NCI-H1694 (cell line): ENCODE data around the gene PAX9.
"Not testable (repeated sequence)": the region's sequence is repeated elsewhere in the genome, so short reads cannot be mapped to it uniquely, and the experiment has no call there.

ENCODE experiments used
- DNase-seq: peaks from one replicate; lab custom pipeline; 2025; lab: John Stamatoyannopoulos, UW

The PAX9 gene

DNA sequence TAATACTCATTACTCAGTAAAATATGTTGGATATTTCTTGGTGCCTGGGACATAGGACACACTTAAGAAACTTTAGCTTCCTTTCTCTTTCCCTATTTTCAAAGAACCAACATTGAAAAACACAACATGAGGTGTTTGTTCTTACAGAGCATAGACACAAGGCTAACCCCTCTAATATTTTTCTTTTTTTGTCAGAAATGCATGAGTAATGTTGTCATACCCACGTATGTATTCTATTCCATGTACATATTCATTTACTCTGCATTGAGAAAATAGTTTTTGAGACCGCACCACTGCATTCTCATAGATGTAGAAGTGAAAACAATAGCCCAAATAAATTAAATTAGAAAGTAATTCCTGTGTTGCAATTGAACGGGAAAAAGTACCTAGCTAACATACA, 13.0 kb downstream of the PAX9 start:
- no peak for DNase-seq

DNA sequence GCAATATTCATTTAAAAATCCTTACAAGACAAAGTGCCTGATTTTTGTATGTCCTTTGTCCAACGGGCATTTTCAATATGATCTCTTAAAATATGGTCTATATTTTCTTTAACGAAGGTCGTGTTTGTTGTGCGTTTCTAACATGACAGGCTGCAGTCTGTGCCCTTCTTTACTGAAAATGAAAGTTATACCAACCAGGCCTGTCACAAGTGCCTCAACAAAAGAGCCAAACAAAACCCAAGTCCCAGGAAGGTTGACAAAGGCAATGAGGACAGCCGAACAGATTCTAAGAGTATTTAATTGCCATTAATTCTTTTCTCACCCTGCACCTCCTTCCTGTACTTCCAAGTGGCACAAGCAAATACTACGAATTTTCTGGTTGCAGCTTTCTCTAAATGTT, 13.9 kb downstream of the PAX9 start:
- no peak for DNase-seq

- no peak for DNase-seq
Measured at GRCh38 chr14:36676236-36676635, 14.6 kb downstream of the PAX9 start.

DNA sequence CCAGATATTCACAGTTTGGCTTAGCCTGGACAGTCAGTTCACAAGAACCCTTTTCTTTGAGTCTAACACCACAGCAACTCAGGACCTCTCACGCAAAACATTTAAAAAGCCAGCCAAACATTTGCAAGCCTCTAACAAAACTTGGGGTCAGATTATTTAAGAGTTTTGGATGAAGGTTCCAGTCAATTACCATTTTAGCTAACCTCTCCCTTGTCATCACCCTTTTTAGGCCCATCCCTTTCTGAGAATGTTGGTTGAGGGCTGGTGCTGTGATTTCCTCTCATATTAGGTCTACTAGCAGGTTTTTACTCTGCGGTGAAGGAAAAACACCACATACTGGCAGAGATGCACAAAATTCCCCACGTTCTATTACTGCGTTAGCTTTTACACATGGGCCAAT, 20.7 kb downstream of the PAX9 start:
- no peak for DNase-seq

GRCh38 chr14:36683083-36683724, 21.5 kb downstream of the PAX9 start:
- no peak for DNase-seq

GRCh38 chr14:36684946-36685345, 23.3 kb downstream of the PAX9 start:
- no peak for DNase-seq

- DNase-seq, result no peak
Measured at GRCh38 chr14:36690311-36691040, 28.8 kb downstream of the PAX9 start.

DNA sequence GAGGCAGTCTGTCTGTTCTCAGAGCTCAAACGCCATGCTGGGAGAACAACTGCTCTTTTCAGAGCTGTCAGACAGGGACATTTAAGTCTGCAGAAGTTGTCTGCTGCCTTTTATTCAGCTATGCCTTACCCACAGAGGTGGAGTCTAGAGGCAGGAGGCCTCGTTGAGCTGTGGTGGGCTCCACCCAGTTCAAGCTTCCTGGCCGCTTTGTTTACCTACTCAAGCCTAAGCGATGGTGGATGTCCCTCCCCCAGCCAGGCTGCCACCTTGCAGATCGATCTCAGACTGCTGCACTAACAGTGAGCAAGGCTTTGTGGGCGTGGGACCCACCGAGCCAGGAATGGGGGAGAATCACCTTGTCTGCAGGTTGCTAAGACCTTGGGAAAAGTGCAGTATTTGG, 37.8 kb downstream of the PAX9 start:
- not testable (repeated sequence) for DNase-seq

DNA sequence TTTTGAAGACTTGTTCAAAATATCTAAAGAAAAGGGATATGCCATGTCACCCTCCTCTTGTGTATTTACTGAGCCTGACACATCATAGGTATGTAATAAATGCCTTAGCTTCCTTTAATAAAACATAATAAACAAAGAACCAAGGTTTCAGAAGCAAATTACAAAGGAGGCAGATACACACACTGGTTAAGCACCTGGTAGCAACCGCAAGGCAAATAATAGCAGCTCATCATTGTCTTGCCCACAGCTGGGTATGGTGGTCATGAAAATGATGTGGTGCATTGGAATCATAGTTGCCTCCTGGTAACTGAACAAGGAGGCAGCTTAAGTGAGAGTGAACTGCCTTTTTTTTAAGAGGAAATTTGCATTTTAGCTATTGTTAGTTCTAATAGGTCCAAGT, 39.0 kb downstream of the PAX9 start:
- DNase-seq, result no peak

DNA sequence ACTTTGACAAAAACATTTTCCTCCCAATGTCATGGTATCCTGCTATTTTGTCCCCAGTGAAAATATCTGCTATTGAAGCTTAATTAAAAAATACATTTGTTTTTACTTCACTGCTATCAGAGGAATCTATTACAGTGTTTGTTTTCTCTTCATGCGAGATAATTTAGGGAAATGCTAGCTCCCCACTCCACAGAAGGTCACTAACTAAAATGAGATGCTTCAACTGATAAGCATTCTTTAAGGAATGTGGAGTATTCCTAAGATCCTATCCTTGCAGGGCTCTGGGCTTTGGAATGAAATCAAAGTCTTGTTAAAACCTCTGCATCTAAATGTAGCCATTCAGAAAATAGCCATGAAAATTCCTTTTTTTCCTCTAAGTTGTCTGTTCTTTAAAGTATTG, 39.5 kb downstream of the PAX9 start:
- no peak for DNase-seq

DNA sequence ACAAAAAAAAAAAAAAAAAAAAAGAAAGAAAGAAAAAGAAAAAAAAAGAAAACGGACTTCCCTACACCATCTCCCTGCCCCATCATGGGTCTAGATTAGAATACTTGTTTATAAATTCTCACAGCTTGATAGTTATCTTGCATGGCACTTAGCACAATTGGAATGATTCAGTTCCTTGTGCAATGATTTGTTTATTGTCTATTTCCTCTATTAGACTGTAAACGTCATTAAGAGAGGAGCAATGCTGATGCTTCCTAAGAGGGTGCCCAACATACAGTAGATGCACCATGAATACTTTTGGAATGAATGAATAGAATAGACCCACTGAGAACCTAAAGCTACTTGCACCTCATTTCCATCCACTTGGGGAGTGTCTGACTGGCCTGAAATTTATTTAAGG, 40.8 kb downstream of the PAX9 start:
- DNase-seq, result no peak

DNA sequence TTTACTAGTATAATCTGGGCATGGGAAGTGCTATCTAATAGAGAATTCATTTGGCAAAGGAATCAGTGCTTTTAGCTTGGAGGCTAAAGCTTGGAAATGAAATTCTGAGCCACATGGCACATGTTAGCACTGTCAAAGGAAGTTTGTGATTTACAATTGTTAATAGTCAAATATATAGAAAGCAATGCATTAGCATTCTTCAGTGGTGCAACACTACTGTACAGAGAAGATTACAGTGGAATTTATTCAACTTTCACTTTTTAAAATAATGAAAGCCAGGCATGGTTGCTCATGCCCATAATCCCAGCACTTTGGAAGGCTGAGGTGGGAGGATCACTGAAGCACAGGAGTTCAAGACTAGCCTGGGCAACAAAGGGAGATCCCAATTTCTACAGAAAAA, 45.9 kb downstream of the PAX9 start:
- DNase-seq, result no peak

DNA sequence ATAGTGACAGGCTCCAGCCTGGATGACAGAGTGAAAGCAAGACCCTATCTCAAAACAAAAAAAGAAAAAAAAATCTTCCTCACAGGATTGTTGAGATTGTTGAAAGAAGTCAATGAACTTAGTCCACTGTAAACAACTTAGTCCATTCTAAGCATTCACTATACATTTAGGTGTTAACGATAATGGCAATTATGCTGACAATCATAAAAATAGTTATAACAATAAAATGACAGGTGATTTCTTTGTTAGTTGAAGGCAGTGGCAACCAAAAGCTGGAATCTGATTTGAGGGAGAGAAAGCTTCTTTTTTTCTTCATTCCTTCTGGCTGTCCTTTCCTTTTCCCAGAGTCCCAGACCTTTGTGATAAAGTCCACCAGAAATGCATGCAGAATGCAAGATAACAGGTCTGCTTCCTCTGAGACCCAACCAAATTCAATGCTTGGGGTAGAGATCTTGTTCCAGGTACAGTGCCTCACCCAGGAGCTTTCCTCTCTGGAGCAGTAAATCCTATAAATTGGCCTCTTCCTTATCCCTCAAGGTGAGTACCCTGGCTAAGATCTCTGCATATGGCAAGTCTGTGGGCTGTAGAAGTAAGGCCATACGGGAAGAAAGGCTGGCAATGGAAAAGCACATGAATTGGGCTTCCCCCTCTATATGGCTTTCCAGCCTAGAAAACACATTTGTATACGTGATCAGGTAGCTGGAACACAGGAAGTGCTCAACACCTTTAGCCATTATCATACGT, 52.5 kb downstream of the PAX9 start:
- no peak for DNase-seq

DNA sequence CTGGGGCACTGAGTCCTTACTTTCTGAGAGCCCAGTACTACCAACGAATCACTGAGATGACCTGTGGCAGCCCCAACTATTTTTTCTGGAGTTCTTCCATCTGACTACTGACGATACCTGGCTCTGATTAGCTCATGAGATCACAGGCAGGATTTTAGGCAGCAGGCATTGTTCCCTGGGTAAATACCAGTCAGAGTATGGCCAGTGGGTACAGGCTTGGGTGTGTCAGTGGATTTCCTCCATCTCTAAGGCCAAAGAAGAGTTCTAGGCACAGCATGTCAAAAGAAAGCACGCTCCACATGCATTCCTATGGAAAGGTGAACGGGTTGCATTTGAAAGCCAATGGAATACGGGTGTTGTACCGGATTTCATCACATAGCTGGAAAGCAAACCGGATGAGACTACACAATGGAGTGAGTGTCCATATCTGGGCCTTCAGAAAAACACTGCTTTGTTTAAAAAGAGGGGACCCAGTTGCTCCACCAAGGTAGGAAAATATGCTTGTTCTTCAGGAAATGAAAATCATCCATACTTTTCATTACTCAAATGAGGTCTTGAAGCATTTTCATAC, 55.0 kb downstream of the PAX9 start:
- DNase-seq, result no peak

DNA sequence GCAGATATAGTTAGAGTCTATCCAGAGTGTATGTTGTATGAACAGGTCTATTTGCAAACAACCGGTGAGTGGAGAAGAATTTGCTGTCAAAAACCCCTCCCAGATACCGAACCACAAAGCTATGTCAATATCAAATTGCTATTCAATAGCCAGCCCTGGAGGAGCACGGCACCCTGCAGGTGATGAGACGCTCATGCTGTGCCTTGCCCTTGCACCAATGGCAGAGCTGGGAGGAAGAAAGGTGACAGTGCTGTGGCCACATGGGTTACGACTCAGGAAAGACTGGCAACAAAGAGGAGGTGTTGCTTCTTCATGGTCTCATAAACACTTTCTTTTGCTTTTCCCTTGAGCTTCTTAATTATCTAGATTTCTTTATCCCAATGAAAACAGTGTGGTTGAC, 55.7 kb downstream of the PAX9 start:
- no peak for DNase-seq

DNA sequence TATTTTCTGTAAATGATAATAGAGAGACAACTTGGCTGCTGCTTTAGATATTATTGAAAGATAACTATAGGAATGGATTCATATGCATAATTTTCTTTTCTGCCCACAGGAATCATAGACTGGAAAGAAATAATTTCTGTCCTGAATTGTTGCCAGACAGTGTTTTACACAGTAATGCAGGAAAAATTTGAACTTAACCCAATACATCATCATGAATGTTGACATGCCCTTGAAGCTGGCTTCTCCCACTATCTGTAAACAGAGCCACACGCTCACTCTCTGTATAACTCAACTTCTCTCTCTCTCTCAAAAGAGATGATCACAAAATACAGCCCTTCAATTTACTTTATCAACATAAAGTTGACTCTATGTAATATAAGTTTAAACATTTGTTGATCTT, 56.6 kb downstream of the PAX9 start:
- no peak for DNase-seq

- DNase-seq, result no peak
Measured at GRCh38 chr14:36719823-36720222, 58.2 kb downstream of the PAX9 start.

GRCh38 chr14:36720657-36721056, 59.0 kb downstream of the PAX9 start:
- no peak for DNase-seq

DNA sequence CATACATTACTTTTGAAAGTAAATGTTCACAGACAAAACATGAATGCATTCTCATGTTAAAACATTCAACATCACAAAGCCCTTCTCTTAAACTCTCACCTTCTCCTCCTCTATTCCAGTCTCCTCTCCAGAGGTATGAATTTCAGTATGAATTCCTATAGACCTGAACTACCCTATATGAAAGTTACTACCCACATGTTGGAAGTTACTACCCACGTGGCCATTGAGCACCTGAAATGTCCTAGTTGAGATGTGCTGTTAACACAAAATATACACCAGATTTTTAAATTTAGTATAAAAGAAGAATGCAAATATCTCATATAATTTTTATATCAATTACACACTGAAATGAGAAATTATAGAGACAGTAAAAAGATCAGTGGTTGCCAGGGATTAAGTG, 60.2 kb downstream of the PAX9 start:
- DNase-seq, result no peak

DNA sequence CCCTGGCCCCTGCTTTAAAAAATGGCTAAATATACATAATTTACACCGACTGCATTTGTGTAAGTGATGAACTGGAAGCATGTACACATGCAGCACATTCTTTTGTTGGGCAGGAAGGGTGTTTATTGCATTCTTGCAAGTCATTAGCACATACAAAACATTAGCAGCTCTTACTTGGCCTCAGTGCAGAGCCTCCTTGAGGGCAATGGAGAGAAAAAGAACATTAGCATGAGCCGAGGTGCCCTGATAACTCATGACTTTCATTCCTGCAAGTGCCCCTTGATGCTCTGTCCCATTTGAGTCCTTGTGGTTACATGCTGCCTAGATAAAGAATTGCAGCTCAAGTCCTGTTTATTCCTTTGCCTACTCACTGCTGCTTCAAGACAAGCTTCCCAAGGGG, 61.9 kb downstream of the PAX9 start:
- no peak for DNase-seq

DNA sequence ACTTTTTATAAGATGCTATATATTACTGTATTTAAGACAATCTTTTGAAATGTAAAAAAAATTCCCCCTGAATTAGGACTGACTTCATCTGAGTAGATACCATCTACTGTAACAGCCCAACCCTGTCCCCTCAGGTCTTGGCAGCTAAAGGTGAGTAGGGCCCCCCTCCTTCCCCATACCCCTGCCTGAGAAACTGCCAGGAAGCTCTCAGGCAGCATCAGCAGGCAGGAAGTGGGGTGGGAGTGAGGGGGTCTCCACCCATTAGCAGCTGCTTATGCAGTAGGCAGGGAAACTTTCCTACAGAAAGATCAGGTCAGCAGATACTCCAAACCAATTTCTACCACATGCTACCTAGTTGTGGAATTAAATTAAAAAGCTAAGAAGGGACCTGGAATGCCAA, 62.5 kb downstream of the PAX9 start:
- no peak for DNase-seq

DNA sequence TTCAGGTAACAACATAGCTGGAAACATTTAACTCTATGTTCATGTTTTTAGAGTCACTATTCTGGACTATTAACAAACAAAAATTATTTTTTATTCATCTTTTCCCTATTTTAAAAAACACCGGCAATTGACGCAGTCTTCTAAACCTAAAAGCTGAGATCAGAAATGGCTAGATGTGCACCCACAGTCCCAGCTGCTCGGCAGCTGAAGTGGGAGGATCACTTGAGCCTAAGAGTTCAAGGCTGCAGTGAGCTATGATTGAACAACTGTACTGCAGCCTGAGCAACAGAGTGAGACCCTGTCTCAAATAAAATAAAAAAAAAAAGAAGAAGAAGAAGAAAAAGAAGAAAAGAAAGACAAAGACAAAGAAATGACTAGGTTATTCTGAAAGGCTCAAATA, 64.5 kb downstream of the PAX9 start:
- no peak for DNase-seq
